Body of pancreas (tissue), 4 donors: ENCODE results near the gene CCDC63.

ENCODE experiments used
- CTCF ChIP-seq, 7 experiments: fragments of 450-650 bp in 4 of 7; fragments of 200-600 bp in 3 of 7; sonication (generic) in 3 of 7; IDR thresholded peaks; one replicate each; pipeline ENCODE4 v1.5.1; 2016 to 2019; ENCODE audit warnings: antibody characterized with exemption in 7 of 7
- POLR2A ChIP-seq, 3 donors: fragments of 450-650 bp; IDR thresholded peaks; one replicate each; pipeline ENCODE4 v1.6.1; 2016; ENCODE audit warnings: antibody characterized with exemption in 3 of 3, mild to moderate bottlenecking in 2 of 3

GRCh38 chr12:110907583-110907982 is 60.8 kb downstream of the CCDC63 start:
- TF ChIP-seq CTCF (IDR thresholded peaks at IDR 0.05): no peak
- no peak for TF ChIP-seq POLR2A (IDR thresholded peaks at IDR 0.05)
